ENCODE data around the gene METAP2. TPM values are rescaled to one million over a fixed set of nuclear protein-coding genes. Genes with fewer than 3 reads are reported as not detected.
A peak's percentile ranks its signal among the peaks of the same experiment; 100 is the strongest.

Gene METAP2
- total RNA-seq (100 to 1,000 TPM; 109 to 129 TPM), polyA plus RNA-seq (36.1 TPM)

- Mint-ChIP-seq H3K4me1 (peaks cover 51 to 62% (median 55%) of the 10 kb centered on the region in 3 donors), H3K27me3 (peaks cover 3 to 4% of the 10 kb centered on the region in 2 donors), H3K27ac (peak within 1 kb of the TSS; percentile 82 to 100 (median 98)), H3K4me3 (peak within 1 kb of the TSS; percentile 95 to 100 (median 99)), H3K9me3 (no peaks in the 10 kb centered on the region), H3K36me3 (peaks cover 0 to 43% (median 16%) of the 10 kb centered on the region in 3 donors)
- H3K27me3 ChIP-seq (ENCODE audit: insufficient read depth, low read length, poor library complexity, severe bottlenecking), result no peaks in the 10 kb centered on the region
- H3K27ac ChIP-seq (ENCODE audit: low read depth, low read length), result peak within 1 kb of the TSS; percentile 96
- CTCF ChIA-PET, result interaction anchor here (0.9 to 2.0 kb wide), 5 partner anchors 9 to 401 kb away, joined by 3 to 10 read pairs (median 7); partner anchors contain the start of gene NR2C1
- POLR2A ChIA-PET, result interaction anchor here (0.5 to 1.4 kb wide), 5 partner anchors 140 to 1797 kb away, joined by 3 to 22 read pairs (median 4); partner anchors contain the start of genes CCDC38, FGD6 and VEZT
- peaks cover 40% of the 10 kb centered on the region for H3K4me1 ChIP-seq (ENCODE audit: insufficient read depth, low read length)
- peak; percentile 80 to 90 (median 84) for DNase-seq
- no peaks in the 10 kb centered on the region for H3K9me3 ChIP-seq (ENCODE audit: low read length)
- peak within 1 kb of the TSS; percentile 67 for H3K4me3 ChIP-seq (ENCODE audit: low read length)
- peaks cover 17% of the 10 kb centered on the region for H3K36me3 ChIP-seq (ENCODE audit: insufficient read depth, low read length)
Observed at GRCh38 chr12:95473884-95474659, at the start of gene METAP2. TSS of gene METAP2 (plus strand) at chr12:95474152. CDS start at chr12:95474180, 28 bp downstream.

- ChIA-PET CTCF (no interaction called here), POLR2A (no interaction called here)
- Mint-ChIP-seq H3K4me3 (no peak overlapping the region), H3K4me1 (peaks cover 5 to 19% (median 12%) of the 10 kb centered on the region in 3 donors), H3K36me3 (no peaks in the 10 kb centered on the region), H3K9me3 (no peaks in the 10 kb centered on the region), H3K27ac (no peak overlapping the region), H3K27me3 (peaks cover 0 to 6% of the 10 kb centered on the region in 2 donors)
- H3K9me3 ChIP-seq (ENCODE audit: low read length), result no peaks in the 10 kb centered on the region
- H3K4me1 ChIP-seq (ENCODE audit: insufficient read depth, low read length), result no peaks in the 10 kb centered on the region
- no peak overlapping the region for H3K4me3 ChIP-seq (ENCODE audit: low read length)
- no peak for DNase-seq
- no peaks in the 10 kb centered on the region for H3K36me3 ChIP-seq (ENCODE audit: insufficient read depth, low read length)
- H3K27me3 ChIP-seq (ENCODE audit: insufficient read depth, low read length, poor library complexity, severe bottlenecking), result no peaks in the 10 kb centered on the region
- no peak overlapping the region for H3K27ac ChIP-seq (ENCODE audit: low read depth, low read length)
Observed at GRCh38 chr12:95424271-95424994, 49.5 kb upstream of the METAP2 start.

DNA sequence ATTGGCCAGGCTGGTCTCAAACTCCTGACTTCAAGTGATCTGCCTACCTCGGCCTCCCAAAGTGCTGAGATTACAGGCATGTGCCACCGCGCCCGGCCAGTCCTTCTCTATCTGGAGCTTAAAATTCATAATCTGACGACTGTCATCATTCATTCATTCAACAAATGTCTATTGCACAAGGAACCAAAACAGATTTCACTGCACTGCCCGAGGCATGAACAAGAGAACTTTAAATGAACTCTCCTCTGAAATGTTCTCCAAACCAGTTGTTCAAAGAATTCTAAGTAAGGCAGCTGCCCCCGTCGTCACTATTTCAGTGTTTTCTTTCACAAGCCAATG, 44.8 kb upstream of the METAP2 start:
- POLR2A ChIA-PET, result no interaction called here

GRCh38 chr12:95431120-95431519, 42.8 kb upstream of the METAP2 start:
- Mint-ChIP-seq H3K27me3 (peaks cover 3 to 8% of the 10 kb centered on the region in 2 donors), H3K36me3 (no peaks in the 10 kb centered on the region), H3K4me3 (no peak overlapping the region), H3K4me1 (peaks cover 5 to 19% (median 12%) of the 10 kb centered on the region in 3 donors), H3K9me3 (no peaks in the 10 kb centered on the region), H3K27ac (no peak overlapping the region)
- DNase-seq, result no peak
- H3K27ac ChIP-seq (ENCODE audit: low read depth, low read length), result no peak overlapping the region
- H3K4me1 ChIP-seq (ENCODE audit: insufficient read depth, low read length), result no peaks in the 10 kb centered on the region
- no peaks in the 10 kb centered on the region for H3K9me3 ChIP-seq (ENCODE audit: low read length)
- ChIA-PET POLR2A (no interaction called here), CTCF (no interaction called here)
- H3K27me3 ChIP-seq (ENCODE audit: insufficient read depth, low read length, poor library complexity, severe bottlenecking), result no peaks in the 10 kb centered on the region
- H3K4me3 ChIP-seq (ENCODE audit: low read length), result no peak overlapping the region
- H3K36me3 ChIP-seq (ENCODE audit: insufficient read depth, low read length), result no peaks in the 10 kb centered on the region

More for the DNA sequence above, 44.8 kb upstream of the METAP2 start:
- Histone ChIP-seq H3K9me3 (ENCODE audit: low read length) (no peaks in the 10 kb centered on the region), H3K27ac (ENCODE audit: low read depth, low read length) (no peak overlapping the region), H3K36me3 (ENCODE audit: insufficient read depth, low read length) (no peaks in the 10 kb centered on the region), H3K4me1 (ENCODE audit: insufficient read depth, low read length) (no peaks in the 10 kb centered on the region), H3K4me3 (ENCODE audit: low read length) (no peak overlapping the region), H3K27me3 (ENCODE audit: insufficient read depth, low read length, poor library complexity, severe bottlenecking) (no peaks in the 10 kb centered on the region)
- Mint-ChIP-seq H3K36me3 (no peaks in the 10 kb centered on the region), H3K4me3 (no peak overlapping the region), H3K27ac (peak overlapping the region in 1 of 8 donors; percentile 19), H3K27me3 (peaks cover 3 to 8% of the 10 kb centered on the region in 2 donors), H3K9me3 (no peaks in the 10 kb centered on the region), H3K4me1 (peaks cover 5 to 19% (median 12%) of the 10 kb centered on the region in 3 donors)
- CTCF ChIA-PET, result interaction anchor here (0.9 kb wide), 1 partner anchor 17 kb away, joined by 3 read pairs; no protein-coding TSS in a partner anchor
- no peak for DNase-seq

- Histone ChIP-seq H3K4me1 (ENCODE audit: insufficient read depth, low read length) (no peaks in the 10 kb centered on the region), H3K9me3 (ENCODE audit: low read length) (no peaks in the 10 kb centered on the region), H3K27me3 (ENCODE audit: insufficient read depth, low read length, poor library complexity, severe bottlenecking) (no peaks in the 10 kb centered on the region), H3K4me3 (ENCODE audit: low read length) (no peak overlapping the region), H3K27ac (ENCODE audit: low read depth, low read length) (no peak overlapping the region), H3K36me3 (ENCODE audit: insufficient read depth, low read length) (no peaks in the 10 kb centered on the region)
- no peak overlapping the region for H3K4me3 Mint-ChIP-seq
- DNase-seq, result no peak
- no peaks in the 10 kb centered on the region for H3K4me1 Mint-ChIP-seq
- no peaks in the 10 kb centered on the region for H3K9me3 Mint-ChIP-seq
- no peak overlapping the region for H3K27ac Mint-ChIP-seq
- CTCF ChIA-PET, result no interaction called here
- H3K27me3 Mint-ChIP-seq, result peaks cover 6 to 8% of the 10 kb centered on the region in 2 donors
- no peaks in the 10 kb centered on the region for H3K36me3 Mint-ChIP-seq
- POLR2A ChIA-PET, result no interaction called here
Observed at GRCh38 chr12:95435355-95435754, 38.6 kb upstream of the METAP2 start.

DNA sequence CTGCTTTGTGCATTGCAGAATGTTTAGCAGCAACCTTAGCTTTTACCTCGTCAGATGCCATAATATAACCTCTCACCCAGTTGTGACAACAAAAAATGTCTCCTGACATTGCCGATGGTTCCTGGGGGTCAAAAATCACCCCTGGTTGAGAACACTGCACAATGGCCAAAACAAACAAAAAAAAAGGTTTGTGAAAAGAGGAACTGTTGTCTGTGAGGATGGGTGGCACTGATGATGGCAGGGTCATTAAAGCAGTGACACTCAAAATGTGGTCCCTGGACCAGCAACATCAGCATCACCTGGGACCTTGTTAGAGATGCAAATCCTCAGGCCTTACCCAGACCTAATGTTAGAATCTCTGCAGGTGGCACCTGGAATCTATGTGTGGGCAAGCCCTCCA, 36.4 kb upstream of the METAP2 start:
- ChIA-PET CTCF (no interaction called here), POLR2A (no interaction called here)
- no peaks in the 10 kb centered on the region for H3K9me3 ChIP-seq (ENCODE audit: low read length)
- Mint-ChIP-seq H3K9me3 (no peaks in the 10 kb centered on the region), H3K4me3 (no peak overlapping the region), H3K27ac (no peak overlapping the region), H3K36me3 (no peaks in the 10 kb centered on the region), H3K27me3 (peaks cover 0 to 4% of the 10 kb centered on the region in 2 donors), H3K4me1 (no peaks in the 10 kb centered on the region)
- DNase-seq, result no peak
- no peak overlapping the region for H3K27ac ChIP-seq (ENCODE audit: low read depth, low read length)
- H3K27me3 ChIP-seq (ENCODE audit: insufficient read depth, low read length, poor library complexity, severe bottlenecking), result no peaks in the 10 kb centered on the region
- no peaks in the 10 kb centered on the region for H3K36me3 ChIP-seq (ENCODE audit: insufficient read depth, low read length)
- no peak overlapping the region for H3K4me3 ChIP-seq (ENCODE audit: low read length)
- no peaks in the 10 kb centered on the region for H3K4me1 ChIP-seq (ENCODE audit: insufficient read depth, low read length)

DNA sequence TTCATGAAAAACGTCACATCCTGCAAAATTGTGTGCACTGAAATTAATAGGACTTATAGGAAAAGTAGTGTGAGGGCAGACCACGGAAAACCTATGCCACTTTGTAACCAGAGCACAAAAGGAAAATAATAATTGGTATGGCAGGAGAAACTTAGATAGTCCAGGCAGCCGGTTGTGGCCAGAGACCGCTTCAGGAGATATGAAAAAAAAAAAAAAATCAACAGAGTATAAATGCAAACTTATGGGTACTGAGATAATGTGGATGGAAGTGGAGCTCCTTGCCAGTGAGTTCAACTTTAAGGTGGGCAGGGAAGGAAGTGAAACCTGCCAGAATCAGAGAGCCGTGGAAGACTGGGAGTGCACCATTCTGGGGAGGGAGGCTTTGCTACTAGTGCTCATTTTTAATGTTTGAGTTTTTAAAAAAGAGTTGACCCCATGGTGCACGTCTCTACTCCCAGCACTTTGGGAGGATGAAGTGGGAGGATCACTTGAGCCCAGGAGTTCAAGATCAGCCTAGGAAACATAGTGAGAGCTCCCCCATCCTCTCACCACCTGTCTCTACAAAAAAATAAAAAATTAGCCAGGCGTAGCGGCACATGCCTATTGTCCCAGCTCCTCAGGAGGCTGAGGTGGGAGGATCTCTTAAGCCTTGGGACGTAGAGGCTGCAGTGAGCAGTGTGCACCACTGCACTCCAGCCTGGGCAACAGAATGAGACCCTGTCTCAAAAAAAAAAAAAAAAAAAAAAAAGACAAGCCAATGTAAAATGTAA, 34.3 kb upstream of the METAP2 start:
- H3K36me3 ChIP-seq (ENCODE audit: insufficient read depth, low read length), result no peaks in the 10 kb centered on the region
- no peaks in the 10 kb centered on the region for H3K9me3 ChIP-seq (ENCODE audit: low read length)
- Mint-ChIP-seq H3K27ac (no peak overlapping the region), H3K36me3 (no peaks in the 10 kb centered on the region), H3K4me3 (no peak overlapping the region), H3K9me3 (no peaks in the 10 kb centered on the region), H3K27me3 (peaks cover 0 to 4% of the 10 kb centered on the region in 2 donors), H3K4me1 (no peaks in the 10 kb centered on the region)
- H3K4me3 ChIP-seq (ENCODE audit: low read length), result no peak overlapping the region
- CTCF ChIA-PET, result no interaction called here
- no peak overlapping the region for H3K27ac ChIP-seq (ENCODE audit: low read depth, low read length)
- no peak for DNase-seq
- no peaks in the 10 kb centered on the region for H3K27me3 ChIP-seq (ENCODE audit: insufficient read depth, low read length, poor library complexity, severe bottlenecking)
- POLR2A ChIA-PET, result no interaction called here
- no peaks in the 10 kb centered on the region for H3K4me1 ChIP-seq (ENCODE audit: insufficient read depth, low read length)
